ENCODE data around the gene FMN1.

The FMN1 gene

GRCh38 chr15:33086500-33087121, 107.9 kb downstream of the FMN1 start:
- DNase-seq = no peak
- Histone ChIP-seq H3K4me3 (ENCODE audit: low read depth, low read length) (no peak overlapping the region), H3K27me3 (no peaks in the 10 kb centered on the region), H3K4me1 (peaks cover 5% of the 10 kb centered on the region; the same call in 1 of the 2 replicates), H3K36me3 (no peaks in the 10 kb centered on the region), H3K9me3 (no peaks in the 10 kb centered on the region)
- peak; percentile 74 for TF ChIP-seq CTCF (IDR thresholded peaks at IDR 0.05; ENCODE audit: low read depth, low read length)

- no peak for TF ChIP-seq CTCF (IDR thresholded peaks at IDR 0.05; ENCODE audit: low read depth, low read length)
- no peaks in the 10 kb centered on the region for H3K36me3 ChIP-seq
- no peak for DNase-seq
- H3K4me3 ChIP-seq (ENCODE audit: low read depth, low read length) = no peak overlapping the region
- no peaks in the 10 kb centered on the region; the same call in 1 of the 2 replicates for H3K4me1 ChIP-seq
- H3K27me3 ChIP-seq = no peaks in the 10 kb centered on the region
- no peaks in the 10 kb centered on the region for H3K9me3 ChIP-seq
Measured at GRCh38 chr15:33084661-33085060, 109.9 kb downstream of the FMN1 start.

- no peak for DNase-seq
- no peak overlapping the region for H3K4me3 ChIP-seq (ENCODE audit: low read depth, low read length)
- H3K9me3 ChIP-seq = no peaks in the 10 kb centered on the region
- H3K36me3 ChIP-seq = no peaks in the 10 kb centered on the region
- no peaks in the 10 kb centered on the region for H3K4me1 ChIP-seq
- TF ChIP-seq CTCF (IDR thresholded peaks at IDR 0.05; ENCODE audit: low read depth, low read length) = no peak
- H3K27me3 ChIP-seq = no peaks in the 10 kb centered on the region
Measured at GRCh38 chr15:33083232-33084081, 111.1 kb downstream of the FMN1 start.

- no peaks in the 10 kb centered on the region for H3K9me3 ChIP-seq
- no peak overlapping the region for H3K4me3 ChIP-seq (ENCODE audit: low read depth, low read length)
- H3K36me3 ChIP-seq = no peaks in the 10 kb centered on the region
- H3K27me3 ChIP-seq = no peaks in the 10 kb centered on the region
- no peak for TF ChIP-seq CTCF (IDR thresholded peaks at IDR 0.05; ENCODE audit: low read depth, low read length)
- no peak for DNase-seq
- H3K4me1 ChIP-seq = no peaks in the 10 kb centered on the region
Measured at GRCh38 chr15:33080006-33080405, 114.5 kb downstream of the FMN1 start.

- no peak for DNase-seq
- TF ChIP-seq CTCF (IDR thresholded peaks at IDR 0.05; ENCODE audit: low read depth, low read length) = no peak
Measured at GRCh38 chr15:33078607-33079006, 115.9 kb downstream of the FMN1 start.

GRCh38 chr15:33076937-33077336, 117.6 kb downstream of the FMN1 start:
- H3K27me3 ChIP-seq = no peaks in the 10 kb centered on the region
- DNase-seq = no peak
- no peak for TF ChIP-seq CTCF (IDR thresholded peaks at IDR 0.05; ENCODE audit: low read depth, low read length)
- no peak overlapping the region for H3K4me3 ChIP-seq (ENCODE audit: low read depth, low read length)
- no peaks in the 10 kb centered on the region for H3K36me3 ChIP-seq
- H3K9me3 ChIP-seq = no peaks in the 10 kb centered on the region
- peaks cover 5% of the 10 kb centered on the region; the same call in 1 of the 2 replicates for H3K4me1 ChIP-seq

More at GRCh38 chr15:33078607-33079006, 115.9 kb downstream of the FMN1 start:
- Histone ChIP-seq H3K27me3 (no peaks in the 10 kb centered on the region), H3K4me3 (ENCODE audit: low read depth, low read length) (no peak overlapping the region), H3K4me1 (peaks cover 5% of the 10 kb centered on the region; the same call in 1 of the 2 replicates), H3K36me3 (no peaks in the 10 kb centered on the region), H3K9me3 (no peaks in the 10 kb centered on the region)
